GM10266 (cell line): Measurements from ENCODE around the gene IFTAP.

Source experiments
- DNase-seq: peaks from one replicate; pipeline ENCODE4 v3.0.0; 2012; ENCODE audit errors: extremely low spot score
- CTCF ChIP-seq: IDR thresholded peaks from 2 replicates; pipeline ENCODE4 v1.5.1; 2012; ENCODE audit warnings: mild to moderate bottlenecking, low read depth; ENCODE audit not compliant: control insufficient read depth, insufficient read depth; ENCODE audit errors: missing control alignments

IFTAP gene

GRCh38 chr11:36566407-36567053 lies 27.8 kb upstream of the IFTAP start:
- peak; percentile 24 for TF ChIP-seq CTCF
- DNase-seq: no peak

- DNase-seq: no peak
- TF ChIP-seq CTCF: no peak
Measured at GRCh38 chr11:36567694-36568093, 26.6 kb upstream of the IFTAP start, which contains the start of gene RAG1. RAG1 (plus strand) TSS chr11:36568007; CDS start chr11:36573305, 5,298 bp downstream.

- no peak for DNase-seq
- TF ChIP-seq CTCF: no peak
Measured at GRCh38 chr11:36569095-36569494, 25.2 kb upstream of the IFTAP start.

- DNase-seq: no peak
- TF ChIP-seq CTCF: no peak
Measured at GRCh38 chr11:36574486-36574885, 19.8 kb upstream of the IFTAP start.

GRCh38 chr11:36577373-36577772 lies 16.9 kb upstream of the IFTAP start:
- DNase-seq: no peak
- TF ChIP-seq CTCF: no peak

GRCh38 chr11:36577859-36578258 lies 16.4 kb upstream of the IFTAP start:
- DNase-seq: no peak
- no peak for TF ChIP-seq CTCF

- DNase-seq: no peak
- TF ChIP-seq CTCF: no peak
Measured at GRCh38 chr11:36578458-36578857, 15.8 kb upstream of the IFTAP start.
